NCI-H526 (cell line): ENCODE results near the gene KRT12.
A peak's percentile ranks its signal among the peaks of the same experiment; 100 is the strongest.

Experiments used
- DNase-seq, 2 experiments: peaks; one replicate each; lab custom pipeline; 2025; lab: John Stamatoyannopoulos, UW

The KRT12 gene

DNA sequence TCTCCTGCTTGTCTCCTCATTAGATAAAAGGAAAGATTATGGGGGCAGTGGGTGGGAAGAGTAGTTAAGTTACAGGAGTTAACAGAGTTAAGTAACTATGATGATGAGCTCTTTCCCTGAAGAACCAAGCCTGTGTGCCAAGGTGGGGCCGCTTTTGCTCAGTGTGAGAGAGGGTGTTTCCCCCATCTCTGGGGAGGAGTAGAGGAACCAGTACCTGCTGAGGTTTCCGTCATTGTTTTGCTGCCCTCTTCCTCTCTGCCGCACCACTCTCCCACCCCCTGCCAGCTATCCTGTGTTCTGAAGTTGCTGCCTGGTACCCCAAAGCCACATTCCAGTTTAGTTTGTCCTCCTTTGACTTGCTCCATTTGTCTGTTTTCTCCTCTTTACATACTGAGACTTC, 23.8 kb downstream of the KRT12 start:
- DNase-seq, result no peak

DNA sequence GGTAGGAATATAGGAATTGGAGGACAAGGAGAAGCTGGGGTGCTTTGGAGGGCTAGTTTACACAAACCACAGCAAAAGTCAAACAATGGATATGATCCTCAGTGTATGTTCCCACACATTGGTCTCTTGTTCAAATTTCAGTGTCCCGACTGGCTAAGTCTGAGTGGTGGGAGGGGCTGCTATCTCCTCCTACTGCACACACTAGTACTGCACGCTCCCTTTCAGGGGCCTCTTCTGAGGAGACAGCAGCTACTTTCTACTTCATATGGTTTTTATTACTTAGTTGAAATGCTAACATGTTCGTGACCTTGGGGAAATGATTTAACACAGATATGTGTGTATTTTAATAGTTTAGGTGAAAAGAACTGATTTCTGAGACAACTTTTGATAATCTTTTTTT, 25.8 kb downstream of the KRT12 start:
- DNase-seq, result no peak

DNA sequence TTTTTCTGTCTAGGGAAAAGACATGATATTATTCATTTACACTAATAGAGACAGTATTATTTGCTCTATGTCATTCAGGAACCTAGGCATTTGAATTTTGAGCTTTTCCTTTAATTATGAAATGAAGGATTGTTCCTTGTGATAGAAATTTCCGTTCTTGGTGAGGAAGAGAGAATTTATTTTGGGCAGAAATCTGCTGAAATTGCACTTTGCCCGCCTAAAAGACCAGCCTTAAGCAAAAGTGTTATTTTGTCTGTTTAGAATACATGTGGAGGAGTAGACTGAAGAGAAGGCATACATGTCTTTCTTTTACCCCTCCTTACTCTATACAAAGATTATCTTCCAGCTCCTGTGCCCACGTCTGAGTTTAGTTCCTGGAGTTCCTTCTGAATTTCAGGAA, 27.8 kb downstream of the KRT12 start:
- DNase-seq, result no peak

DNA sequence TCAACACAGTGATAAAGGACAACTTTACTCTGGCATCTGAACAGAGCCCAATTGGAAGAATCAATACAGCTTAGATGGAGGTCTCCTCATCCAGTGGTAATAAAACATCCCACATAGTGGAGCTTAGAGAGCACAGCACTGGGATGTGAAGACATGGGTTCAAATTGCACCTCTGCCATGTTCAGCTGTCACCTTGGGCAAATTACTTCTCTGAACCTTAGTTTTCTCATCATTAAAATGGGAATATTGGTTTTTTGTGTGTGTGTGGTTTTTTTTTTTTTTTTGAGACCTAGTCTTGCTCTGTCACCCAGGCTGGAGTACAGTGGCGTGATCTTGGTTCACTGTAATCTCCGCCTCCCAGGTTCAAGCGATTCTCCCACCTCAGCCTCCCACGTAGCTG, 31.0 kb downstream of the KRT12 start:
- DNase-seq, result no peak

DNA sequence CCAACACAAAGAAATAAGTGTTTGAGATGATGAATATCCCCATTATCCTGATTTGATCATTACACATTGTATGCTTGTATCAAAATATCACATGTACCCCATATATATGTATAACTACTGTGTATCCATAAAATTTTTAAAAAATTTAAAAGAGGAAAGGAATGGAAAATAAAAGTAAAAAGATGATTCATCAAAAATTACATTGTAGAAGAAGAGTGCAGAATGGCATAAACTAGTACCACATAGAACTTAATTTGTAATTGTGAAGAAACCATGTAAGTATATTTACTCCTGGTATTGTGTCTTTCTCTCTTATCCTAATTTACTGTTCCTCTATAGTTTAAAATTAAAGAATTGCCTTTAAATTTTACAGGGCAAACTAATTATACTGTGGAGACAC, 33.1 kb downstream of the KRT12 start:
- DNase-seq, result no peak

DNA sequence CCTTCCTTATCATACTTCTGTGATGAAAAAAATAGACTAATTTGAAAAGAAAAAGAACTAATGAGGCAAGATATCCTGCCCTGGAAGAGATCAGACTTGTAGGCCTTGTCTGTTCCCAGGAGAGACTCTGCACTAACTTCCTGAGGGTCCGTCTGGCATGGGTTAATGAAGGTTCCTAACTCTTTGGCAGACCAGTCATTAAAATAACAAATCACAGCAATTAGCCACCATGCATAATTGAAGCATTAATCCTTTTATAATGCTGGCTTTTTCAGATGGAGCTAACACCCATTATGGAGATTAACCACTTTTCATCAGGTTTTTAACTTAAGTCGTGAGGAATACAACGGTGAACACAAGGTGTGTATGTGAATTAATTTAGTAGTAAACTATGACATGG, 34.2 kb downstream of the KRT12 start:
- no peak for DNase-seq

DNA sequence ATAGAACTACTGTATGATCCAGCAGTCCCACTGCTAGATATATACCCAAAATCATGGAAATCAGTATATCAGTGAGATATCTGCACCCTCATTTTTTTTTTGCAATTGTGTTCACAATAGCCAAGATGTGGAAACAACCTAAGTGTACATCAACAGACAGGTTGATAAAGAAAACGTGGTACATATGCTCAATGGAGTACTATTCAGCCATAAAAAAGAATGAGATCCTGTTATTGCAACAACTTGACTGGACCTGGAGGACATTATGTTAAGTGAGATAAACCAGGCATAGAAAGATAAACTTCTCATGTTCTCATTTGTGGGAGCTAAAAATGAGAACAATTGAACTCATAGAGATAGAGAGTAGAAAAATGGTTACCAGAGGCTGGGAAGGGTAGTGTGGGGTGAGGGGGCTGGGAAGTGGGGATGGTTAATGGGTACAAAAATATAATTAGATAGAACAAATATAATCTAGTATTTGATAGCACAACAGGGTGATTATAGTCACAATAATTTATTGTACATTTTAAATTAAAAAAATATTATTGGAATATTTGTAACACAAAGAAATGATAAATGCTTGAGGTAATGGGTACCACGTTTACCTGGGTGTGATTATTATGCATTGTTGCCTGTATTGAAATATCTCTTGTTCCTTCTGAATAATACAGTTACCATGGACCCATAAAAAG, 36.8 kb downstream of the KRT12 start:
- no peak for DNase-seq

DNA sequence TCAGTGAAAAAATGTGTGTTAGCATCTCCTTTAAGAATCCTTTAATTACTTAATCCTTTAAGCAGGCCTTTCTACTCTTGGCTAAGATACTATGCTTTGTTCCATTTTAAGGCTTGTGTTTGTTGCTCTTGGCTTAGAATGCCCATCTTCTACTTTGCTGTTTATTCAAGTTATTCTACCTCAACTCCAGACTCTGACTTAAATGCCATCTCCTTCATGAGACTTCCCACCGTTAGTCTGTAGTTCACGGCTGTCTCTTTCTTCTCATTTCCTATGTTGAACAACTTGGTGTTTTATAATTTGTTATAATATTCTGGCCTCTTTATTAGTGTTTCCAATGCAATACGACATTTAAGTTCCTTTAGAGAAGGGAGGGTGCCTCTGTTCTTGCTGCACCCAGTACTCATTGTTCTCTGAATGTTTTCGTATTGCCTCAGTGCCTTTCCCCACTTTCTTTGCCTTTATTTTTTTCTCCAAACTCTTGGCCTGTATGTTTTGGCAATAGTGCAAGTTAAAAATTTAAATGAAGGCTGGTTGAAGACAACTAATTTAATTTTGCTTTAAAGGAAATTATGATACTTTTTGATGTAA, 38.5 kb downstream of the KRT12 start:
- no peak for DNase-seq

DNA sequence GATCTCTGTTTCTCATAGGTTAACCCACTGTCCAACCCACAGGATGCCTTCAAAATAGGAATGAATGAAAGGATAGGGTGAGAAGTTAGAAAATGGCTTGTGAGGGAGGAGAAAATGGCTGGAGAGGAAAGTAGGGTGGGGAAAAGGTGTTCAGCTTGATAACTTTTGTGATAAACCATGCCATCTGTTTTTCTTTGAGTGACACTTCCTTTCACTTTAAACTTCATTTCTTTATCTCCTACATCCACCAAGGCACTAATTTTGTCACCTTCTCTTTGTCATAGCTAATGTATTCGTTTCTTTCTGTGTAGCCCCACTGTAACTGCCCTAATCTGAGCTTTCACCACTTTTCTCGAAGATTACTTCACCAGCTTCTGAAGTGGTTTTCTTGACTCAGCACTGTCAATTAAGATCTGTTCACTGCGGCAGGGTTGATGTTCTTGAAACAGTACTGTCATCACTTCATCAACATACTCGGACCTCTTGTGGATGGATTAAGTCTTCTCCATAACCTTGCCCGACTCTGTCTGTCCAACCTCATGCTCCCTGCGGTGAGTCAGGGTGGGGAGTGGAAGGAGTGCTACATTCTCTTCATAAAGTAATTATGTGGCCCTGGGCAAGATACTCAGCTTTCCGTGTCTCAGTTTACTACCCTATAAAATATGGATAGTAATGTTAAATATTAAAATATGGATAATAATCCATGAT, 39.1 kb downstream of the KRT12 start:
- DNase-seq, result no peak

DNA sequence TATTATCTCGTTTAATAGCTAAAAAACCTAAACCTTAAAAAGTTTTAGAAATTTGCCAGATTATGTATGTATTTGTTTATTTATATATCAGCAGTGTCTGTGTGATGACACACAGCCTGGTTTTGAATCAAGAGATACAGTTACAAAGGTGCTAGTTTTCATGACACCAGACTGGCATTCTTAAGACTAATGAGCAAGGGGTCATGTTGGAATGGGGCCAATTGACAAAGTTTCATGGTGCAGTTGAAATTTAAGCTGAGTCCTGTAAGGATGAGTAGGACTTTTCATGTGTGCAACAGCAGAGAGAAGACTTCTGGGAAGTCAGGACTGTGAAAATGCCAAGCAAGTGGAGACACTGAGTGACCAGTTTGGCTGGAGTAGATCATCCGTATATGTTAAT, 41.4 kb downstream of the KRT12 start:
- DNase-seq, result no peak

DNA sequence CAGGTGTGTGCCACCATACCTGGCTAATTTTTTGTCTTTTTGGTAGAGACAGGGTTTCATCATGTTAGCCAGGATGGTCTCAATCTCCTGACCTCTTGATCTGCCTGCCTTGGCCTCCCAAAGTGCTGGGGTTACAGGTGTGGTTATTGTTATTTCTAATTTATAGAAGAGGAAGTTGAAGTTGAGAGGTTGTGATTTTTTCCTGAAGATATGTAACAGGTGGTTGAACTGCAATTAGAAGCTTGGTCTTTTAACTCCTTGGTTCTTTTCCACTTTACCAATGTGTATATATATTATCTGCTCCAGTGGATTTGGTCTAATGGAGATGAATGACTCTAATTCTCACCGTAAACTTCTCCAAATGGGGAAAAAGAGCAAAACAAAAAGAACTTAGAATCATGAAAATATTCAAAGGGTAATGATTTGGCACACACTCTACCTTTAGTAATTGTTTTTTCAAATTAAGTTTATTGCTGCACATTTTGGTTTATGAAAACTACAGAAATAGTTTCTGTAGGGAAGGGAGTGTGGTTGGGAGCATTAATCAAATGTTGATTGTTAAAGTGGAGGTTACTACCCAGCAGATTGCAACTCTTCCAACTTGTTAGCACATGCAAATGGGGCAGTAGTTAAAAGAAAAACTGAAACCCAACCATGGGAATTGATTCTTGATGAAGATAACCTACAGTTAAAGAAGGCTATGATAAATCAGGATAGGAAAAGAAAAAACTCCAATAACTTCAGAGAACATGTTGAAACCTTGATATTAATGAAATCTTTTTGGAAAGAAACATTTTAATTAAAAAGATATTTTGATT, 42.8 kb downstream of the KRT12 start:
- DNase-seq, result peak; percentile 1 to 59

DNA sequence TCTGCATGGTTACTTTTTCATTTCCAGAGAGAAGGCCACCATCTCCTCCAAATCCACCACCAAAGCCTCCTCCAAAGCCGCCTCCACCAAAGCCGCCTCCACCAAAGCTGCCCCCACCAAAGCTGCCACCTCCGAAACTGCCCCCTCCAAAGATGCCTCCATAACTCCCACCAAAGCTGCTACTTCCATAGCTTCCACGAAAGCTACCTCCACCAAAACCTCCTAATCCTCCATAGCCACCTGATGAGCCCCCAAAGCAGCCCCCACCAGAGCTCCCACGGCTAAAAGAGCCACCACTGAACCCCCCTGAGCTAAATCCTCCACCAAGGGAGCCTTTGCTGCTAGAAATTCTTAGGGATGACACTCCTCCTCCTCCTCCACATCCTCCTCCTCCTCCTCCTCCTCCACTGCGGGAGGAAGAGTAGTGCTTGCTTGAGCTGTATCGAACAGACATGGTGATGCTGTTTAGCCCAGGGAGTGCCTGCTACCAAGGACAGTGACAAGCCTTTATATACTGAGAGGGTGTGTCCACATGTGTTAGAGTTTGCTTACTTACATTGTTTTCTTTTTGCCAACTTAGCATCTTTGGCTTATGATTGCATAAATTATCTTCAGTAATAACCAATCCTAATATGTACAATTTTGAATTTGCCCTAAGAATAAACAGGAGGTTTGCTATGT, 44.8 kb downstream of the KRT12 start, which contains the start of gene KRT10:
Gene KRT10 (minus strand): TSS at position 483 of the 681 bp plus-strand sequence. CDS start 29 bp downstream, at position 454.
- DNase-seq, result no peak

DNA sequence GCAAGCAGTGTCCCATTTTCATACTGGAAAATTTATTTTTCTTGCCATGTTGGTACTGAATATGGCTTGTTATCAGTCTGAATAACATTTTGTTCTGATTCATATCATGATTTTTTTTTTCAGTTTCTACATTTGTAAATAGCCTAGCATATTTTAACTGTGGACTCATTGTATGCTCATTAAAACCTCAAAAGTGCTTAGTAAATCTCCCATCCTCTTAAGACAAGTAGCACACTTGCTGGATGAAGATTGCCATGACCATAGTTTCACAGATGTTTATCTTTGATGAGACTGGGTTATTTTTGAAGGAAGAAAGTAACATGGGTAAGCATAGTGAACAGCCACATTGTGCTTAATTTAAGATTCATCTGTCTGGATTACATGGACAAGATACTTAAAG, 45.5 kb downstream of the KRT12 start:
- DNase-seq, result no peak

DNA sequence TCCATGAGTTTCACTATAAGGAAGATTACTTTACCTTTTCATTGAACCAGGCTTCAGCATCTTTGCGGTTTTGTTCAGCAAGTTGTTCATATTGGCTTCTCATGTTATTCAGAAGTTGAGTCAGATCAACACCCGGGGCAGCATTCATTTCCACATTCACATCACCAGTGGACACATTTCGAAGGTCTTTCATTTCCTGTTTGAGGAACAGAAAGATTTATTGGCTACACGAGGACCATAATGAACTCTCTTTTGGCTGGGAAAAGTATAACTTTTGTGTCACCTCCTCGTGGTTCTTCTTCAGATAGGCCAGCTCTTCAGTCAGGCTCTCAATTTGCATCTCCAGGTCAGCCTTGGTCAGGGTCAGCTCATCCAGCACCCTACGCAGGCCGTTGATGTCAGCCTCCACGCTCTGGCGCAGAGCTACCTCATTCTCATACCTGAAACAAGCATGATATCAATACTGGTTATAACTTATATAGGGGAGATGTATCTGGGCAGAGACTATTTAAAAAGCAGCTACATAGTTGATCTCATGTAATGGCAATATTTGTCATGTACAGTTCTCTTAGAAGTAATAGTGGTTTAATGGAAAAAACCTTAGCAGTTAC, 46.7 kb downstream of the KRT12 start:
- no peak for DNase-seq

DNA sequence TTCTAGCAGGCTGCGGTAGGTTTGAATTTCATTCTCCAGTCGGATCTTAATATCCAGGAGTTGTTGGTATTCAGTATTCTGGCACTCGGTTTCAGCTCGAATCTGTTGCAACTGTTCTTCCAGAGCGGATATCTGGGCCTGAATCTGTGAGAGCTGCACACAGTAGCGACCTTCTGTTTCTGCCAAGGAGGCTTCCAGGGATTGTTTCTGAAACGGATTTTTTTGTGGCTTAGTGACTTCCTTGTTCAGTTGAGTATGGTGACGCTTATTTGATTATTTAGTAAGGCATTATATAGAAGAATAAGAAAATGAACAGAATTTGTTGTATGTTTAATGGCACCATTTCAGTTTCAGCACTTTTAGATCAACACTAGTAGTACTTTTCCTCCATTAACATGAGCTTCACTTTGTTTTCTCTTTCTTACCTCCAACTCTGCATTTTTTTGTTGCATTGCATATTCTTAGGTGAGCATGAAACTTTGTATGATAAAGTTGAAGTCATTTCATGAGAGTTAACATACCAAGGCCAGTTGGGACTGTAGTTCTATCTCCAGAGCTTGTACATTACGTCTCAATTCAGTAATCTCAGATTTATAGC, 47.4 kb downstream of the KRT12 start:
- DNase-seq, result no peak

DNA sequence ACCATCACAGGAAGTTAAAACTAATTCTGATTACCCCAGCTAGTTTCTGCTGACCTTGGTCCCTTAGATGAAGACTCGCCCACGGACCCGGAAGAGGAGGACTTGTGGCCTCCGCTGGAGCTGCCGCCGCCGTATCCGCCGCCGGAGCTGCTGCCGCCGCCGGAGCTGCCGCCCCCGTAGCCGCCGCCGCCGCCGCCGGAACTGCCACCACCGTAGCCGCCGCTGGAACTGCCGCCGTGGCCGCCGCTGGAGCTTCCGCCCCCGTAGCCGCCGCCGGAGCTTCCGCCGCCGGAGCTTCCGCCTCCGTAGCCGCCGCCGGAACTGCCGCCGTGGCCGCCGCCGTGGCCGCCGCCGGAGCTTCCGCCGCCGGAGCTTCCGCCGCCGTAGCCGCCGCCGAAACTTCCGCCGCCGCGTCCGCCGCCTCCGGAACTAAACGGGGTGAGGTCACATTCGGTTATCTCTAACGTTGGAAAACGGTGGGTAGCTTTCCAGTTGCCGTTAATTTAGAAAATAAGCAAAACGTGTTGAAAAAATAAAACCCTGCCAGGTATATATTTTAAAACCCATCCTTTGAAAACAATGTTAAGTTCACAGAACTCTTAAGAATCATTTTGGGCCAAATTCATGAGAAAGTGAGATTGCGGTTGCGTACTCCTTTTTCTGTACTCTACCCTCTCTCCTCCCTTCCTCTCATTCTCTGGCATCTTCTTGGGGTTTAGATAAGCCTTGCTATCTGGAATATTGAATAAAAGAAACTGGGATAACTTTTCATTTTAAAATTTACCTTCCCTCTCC, 48.1 kb downstream of the KRT12 start:
- peak; percentile 33 to 90 for DNase-seq

DNA sequence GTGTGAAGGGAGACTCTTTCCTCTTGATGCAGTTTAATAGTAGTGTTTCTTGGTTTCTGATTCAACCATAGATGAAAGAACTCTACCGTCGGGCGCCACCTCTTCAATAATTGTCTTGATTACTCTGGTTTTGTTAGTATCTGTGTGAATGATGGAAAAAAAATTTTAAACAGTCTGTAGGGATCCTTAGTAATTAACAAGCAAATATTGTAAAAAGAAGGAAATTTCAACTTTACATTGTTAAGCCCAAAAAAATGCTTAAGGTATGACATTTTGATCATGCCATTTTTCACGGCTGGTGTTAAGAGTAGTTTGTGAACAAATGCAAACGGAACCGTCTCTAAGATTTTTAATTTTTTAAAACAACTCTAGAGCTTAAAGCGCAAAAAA, 48.7 kb downstream of the KRT12 start:
- no peak for DNase-seq

DNA sequence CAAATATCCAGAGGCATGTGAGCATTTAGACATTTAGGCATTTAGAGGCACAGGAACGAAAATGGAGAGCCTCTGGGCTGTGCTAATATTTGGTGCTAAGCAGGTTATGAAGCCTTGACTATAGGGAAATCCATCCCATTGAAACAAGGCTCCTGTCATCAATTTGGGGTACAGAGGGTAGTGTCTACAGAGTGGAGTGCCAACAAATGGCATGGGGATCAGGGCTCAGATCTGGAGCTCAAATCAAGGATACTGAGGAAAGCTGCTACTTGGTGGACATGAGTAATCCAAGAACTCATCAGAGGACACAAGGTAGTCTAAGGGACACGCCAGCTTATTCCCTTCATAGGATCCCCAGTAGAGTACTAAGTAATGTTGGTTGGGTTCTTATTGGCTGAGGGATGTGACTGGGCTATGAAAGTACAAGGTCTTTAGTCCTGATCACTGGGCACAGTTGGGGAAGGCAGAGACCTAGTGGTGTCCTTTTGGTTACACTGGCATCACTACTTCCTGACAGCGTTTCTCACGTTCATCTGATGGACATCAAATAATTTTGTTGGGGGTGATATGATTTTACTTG, 49.8 kb downstream of the KRT12 start:
- DNase-seq, result no peak

DNA sequence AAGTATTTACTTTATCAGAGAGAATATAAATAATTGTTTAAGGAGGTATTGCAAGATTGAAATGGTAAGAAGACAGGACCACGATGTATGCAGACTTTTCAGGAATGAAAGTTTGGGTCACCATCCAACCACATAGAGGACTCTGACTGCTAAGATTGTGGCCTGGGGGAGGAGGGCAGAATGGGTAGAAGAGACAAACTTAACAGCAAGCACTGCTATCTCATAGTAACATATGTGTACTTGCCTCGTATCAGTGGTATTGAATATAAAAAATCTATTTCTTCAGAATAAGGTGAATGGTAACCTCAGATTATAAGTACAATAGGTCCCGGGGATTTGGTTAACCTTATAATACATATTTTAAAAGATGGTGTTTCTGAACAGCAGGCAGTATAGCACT, 50.5 kb downstream of the KRT12 start:
- no peak for DNase-seq

DNA sequence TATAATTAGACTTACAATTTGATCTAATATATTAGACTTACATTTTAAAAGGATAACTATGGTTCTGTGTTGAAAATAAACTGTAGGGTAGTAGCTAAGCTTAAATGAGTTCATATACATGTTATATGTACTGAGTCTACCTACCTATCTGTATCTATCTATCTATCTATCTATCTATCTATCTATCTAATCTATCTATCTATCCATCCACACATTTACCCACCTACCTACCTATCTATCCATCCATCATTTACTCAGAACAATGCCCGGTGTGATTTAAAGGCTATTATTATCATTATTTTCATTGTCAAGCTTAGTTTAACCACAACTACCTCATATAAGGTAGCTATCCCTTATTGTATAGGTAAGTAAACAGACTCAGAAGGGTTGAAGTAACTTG, 51.6 kb downstream of the KRT12 start:
- DNase-seq, result no peak
